Fibroblast of mammary gland (primary cell): ENCODE data around the gene WDR26.
A peak's percentile ranks its signal among the peaks of the same experiment; 100 is the strongest.
"Not testable (repeated sequence)": the region's sequence is repeated elsewhere in the genome, so short reads cannot be mapped to it uniquely, and the experiment has no call there.

ENCODE experiments used
- DNase-seq: peaks from one replicate; pipeline ENCODE4 v3.0.0-alpha.2; 2010; ENCODE audit warnings: low read depth
- H3K4me3 ChIP-seq: 2 replicates; pipeline ENCODE4 v1.5.1; 2011; ENCODE audit warnings: low read depth, mild to moderate bottlenecking, low read length, moderate library complexity; ENCODE audit not compliant: control insufficient read depth
- TF ChIP-seq, protein P1 (sequence below): conservative IDR thresholded peaks from 2 replicates; pipeline ENCODE4 v1.5.1; 2011; ENCODE audit warnings: low read depth, low read length, inconsistent platforms; ENCODE audit not compliant: control insufficient read depth, insufficient read depth

WDR26 gene

GRCh38 chr1:224431726-224432125 lies 2.9 kb downstream of the WDR26 start:
- H3K4me3 ChIP-seq: peak overlapping the region; percentile 70
- TF ChIP-seq, protein P1, sequence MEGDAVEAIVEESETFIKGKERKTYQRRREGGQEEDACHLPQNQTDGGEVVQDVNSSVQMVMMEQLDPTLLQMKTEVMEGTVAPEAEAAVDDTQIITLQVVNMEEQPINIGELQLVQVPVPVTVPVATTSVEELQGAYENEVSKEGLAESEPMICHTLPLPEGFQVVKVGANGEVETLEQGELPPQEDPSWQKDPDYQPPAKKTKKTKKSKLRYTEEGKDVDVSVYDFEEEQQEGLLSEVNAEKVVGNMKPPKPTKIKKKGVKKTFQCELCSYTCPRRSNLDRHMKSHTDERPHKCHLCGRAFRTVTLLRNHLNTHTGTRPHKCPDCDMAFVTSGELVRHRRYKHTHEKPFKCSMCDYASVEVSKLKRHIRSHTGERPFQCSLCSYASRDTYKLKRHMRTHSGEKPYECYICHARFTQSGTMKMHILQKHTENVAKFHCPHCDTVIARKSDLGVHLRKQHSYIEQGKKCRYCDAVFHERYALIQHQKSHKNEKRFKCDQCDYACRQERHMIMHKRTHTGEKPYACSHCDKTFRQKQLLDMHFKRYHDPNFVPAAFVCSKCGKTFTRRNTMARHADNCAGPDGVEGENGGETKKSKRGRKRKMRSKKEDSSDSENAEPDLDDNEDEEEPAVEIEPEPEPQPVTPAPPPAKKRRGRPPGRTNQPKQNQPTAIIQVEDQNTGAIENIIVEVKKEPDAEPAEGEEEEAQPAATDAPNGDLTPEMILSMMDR: no peak

GRCh38 chr1:224430511-224431113 lies 4.0 kb downstream of the WDR26 start:
- DNase-seq: peak; percentile 75
- H3K4me3 ChIP-seq: peak overlapping the region; percentile 11
- TF ChIP-seq, protein P1: no peak

More at GRCh38 chr1:224431726-224432125, 2.9 kb downstream of the WDR26 start:
- no peak for DNase-seq

DNA sequence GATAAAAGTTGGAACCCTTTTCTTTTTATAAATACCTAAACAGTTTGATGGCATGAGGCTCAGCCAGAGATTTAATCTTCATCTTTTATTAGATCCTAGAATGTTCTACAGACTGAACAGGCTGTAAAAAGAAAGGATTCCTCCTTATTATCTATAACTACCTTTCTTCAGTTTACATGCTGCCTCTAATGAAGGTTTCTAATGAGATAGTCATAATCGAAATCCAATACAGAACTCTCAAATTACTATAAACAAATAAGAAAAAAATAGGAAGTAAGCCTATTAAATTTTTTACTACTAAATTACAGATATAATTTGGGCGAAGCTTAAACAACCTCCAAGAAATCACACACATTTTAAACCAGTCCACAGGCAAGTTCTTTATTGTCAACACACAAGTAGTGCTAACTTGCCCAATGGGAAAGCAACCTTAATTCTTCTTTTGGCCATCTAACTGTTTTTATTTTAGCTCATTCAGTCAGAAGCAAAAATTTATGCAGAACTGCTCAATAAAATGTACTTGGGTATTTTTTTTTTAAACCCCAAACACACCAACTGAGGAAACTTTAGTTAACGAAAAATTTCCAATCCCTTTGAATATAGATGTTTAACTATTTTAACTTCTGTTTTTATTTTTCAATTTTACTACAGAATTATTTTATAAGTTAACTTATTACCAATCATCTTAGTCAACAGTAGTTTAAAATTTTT lies 4.8 kb downstream of the WDR26 start:
- DNase-seq: no peak
- TF ChIP-seq, protein P1: no peak
- no peak overlapping the region for H3K4me3 ChIP-seq

DNA sequence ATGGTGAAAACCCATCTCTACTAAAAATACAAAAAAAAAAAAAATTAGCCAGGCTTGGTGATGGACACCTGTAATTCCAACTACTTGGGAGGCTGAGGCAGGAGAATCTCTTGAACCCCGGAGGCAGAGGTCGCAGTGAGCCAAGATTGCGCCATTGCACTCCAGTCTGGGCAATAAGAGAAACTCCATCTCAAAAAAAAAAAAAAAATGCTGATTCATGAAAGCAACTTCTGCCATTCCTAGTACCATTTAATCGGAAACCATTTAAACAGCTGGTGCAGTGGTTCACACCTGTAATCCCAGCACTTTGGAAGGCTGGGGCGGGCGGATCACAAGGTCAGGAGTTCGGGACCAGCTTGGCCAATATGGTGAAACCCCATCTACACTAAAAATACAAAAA lies 5.9 kb downstream of the WDR26 start:
- not testable (repeated sequence) for H3K4me3 ChIP-seq, DNase-seq

GRCh38 chr1:224427346-224427745 lies 7.3 kb downstream of the WDR26 start:
- H3K4me3 ChIP-seq: no peak overlapping the region
- DNase-seq: peak; percentile 82
- TF ChIP-seq, protein P1: no peak

- not testable (repeated sequence) for H3K4me3 ChIP-seq, DNase-seq
Observed at GRCh38 chr1:224426869-224427268, 7.7 kb downstream of the WDR26 start.

- TF ChIP-seq, protein P1: no peak
- DNase-seq: no peak
- H3K4me3 ChIP-seq: no peak overlapping the region
Observed at GRCh38 chr1:224425279-224425884, 9.2 kb downstream of the WDR26 start.

- TF ChIP-seq, protein P1: no peak
- H3K4me3 ChIP-seq: no peak overlapping the region
- no peak for DNase-seq
Observed at GRCh38 chr1:224420106-224420505, 14.5 kb downstream of the WDR26 start.
